Naive B cell (primary cell): ENCODE measurements around the gene YDJC. TPM values are rescaled to one million over a fixed set of nuclear protein-coding genes. Genes with fewer than 3 reads are reported as not detected.
A peak's percentile ranks its signal among the peaks of the same experiment; 100 is the strongest.

Source experiments
- ATAC-seq, 2 donors: fragments of 150-1000 bp; cut with Tn5 transposase; 2 replicates each; pipeline ENCODE4 v1.10.0; 2021; ENCODE audit warnings: low read depth in 2 of 2, mild to moderate bottlenecking in 2 of 2, moderate library complexity in 2 of 2
- DNase-seq: peaks from one replicate; pipeline ENCODE4 v3.0.0; 2022
- H3K27ac Mint-ChIP-seq, 6 donors: one replicate each; pipeline ENCODE4 v1.8.0; 2020 to 2022; ENCODE audit warnings: mild to moderate bottlenecking in 6 of 6, mixed read lengths in 6 of 6, moderate library complexity in 5 of 6, inconsistent platforms in 2 of 6
- H3K27me3 Mint-ChIP-seq, 3 donors: one replicate each; pipeline ENCODE4 v1.8.0; 2021 to 2022; ENCODE audit warnings: mixed read lengths in 3 of 3, mild to moderate bottlenecking in 1 of 3
- H3K36me3 Mint-ChIP-seq, 2 donors: one replicate each; pipeline ENCODE4 v1.8.0; 2020 to 2022; ENCODE audit warnings: mixed read lengths in 2 of 2, inconsistent platforms in 1 of 2, mild to moderate bottlenecking in 1 of 2
- H3K4me1 Mint-ChIP-seq, 3 donors: one replicate each; pipeline ENCODE4 v1.8.0; 2020 to 2022; ENCODE audit warnings: mixed read lengths in 3 of 3, inconsistent platforms in 1 of 3, mild to moderate bottlenecking in 1 of 3, moderate library complexity in 1 of 3
- H3K4me3 Mint-ChIP-seq, 8 donors: one replicate each; pipeline ENCODE4 v1.8.0; 2020 to 2022; ENCODE audit warnings: mild to moderate bottlenecking in 8 of 8, mixed read lengths in 8 of 8, moderate library complexity in 8 of 8, inconsistent platforms in 2 of 8
- H3K9me3 Mint-ChIP-seq, 7 donors: one replicate each; pipeline ENCODE4 v1.8.0; 2020 to 2022; ENCODE audit warnings: mixed read lengths in 7 of 7, mild to moderate bottlenecking in 5 of 7, inconsistent platforms in 2 of 7, moderate library complexity in 1 of 7
- polyA plus RNA-seq, 6 donors: library from polyadenylated mRNA; unstranded; fragments of 300-500 nt; fragmentation: Illumina TruSeq; gene quantifications; one replicate each; pipeline ENCODE4 v1.2.3, GENCODE V29; 2021; ENCODE audit warnings: low read depth in 6 of 6

YDJC gene
- polyA plus RNA-seq, 6 donors from 2014 or later = 54.7 to 97.9 (median 65.1) TPM

- peaks cover 10 to 24% (median 13%) of the 10 kb centered on the region in 3 donors for H3K4me1 Mint-ChIP-seq
- H3K9me3 Mint-ChIP-seq = no peaks in the 10 kb centered on the region
- no peaks in the 10 kb centered on the region for H3K27me3 Mint-ChIP-seq
- H3K27ac Mint-ChIP-seq = no peak overlapping the region
- no peaks in the 10 kb centered on the region for H3K36me3 Mint-ChIP-seq
- ATAC-seq (no peak), DNase-seq (no peak)
- no peak overlapping the region for H3K4me3 Mint-ChIP-seq
Observed at GRCh38 chr22:21633481-21633880, 3.7 kb upstream of the YDJC start.

- Mint-ChIP-seq H3K9me3 (no peaks in the 10 kb centered on the region), H3K27ac (no peak overlapping the region), H3K36me3 (no peaks in the 10 kb centered on the region), H3K4me3 (peak overlapping the region in 1 of 8 donors; percentile 7), H3K27me3 (no peaks in the 10 kb centered on the region), H3K4me1 (peaks cover 15 to 29% (median 17%) of the 10 kb centered on the region in 3 donors)
- ATAC-seq = no peak
- no peak for DNase-seq
Observed at GRCh38 chr22:21632931-21633330, 3.1 kb upstream of the YDJC start.

GRCh38 chr22:21632237-21632895 is 2.5 kb upstream of the YDJC start, which contains the start of gene CCDC116:
CCDC116 (plus strand) TSS chr22:21632760; CDS start chr22:21633182, 422 bp downstream.
- peak within 1 kb of the TSS in 2 of 8 donors; percentile 55 to 97 for H3K4me3 Mint-ChIP-seq

GRCh38 chr22:21631025-21631424 is 1.2 kb upstream of the YDJC start:
- Mint-ChIP-seq H3K4me3 (peak overlapping the region in 7 of 8 donors; percentile 2 to 97 (median 57)), H3K27ac (no peak overlapping the region), H3K4me1 (peaks cover 26 to 46% (median 35%) of the 10 kb centered on the region in 3 donors), H3K27me3 (no peaks in the 10 kb centered on the region), H3K9me3 (no peaks in the 10 kb centered on the region), H3K36me3 (no peaks in the 10 kb centered on the region)
- DNase-seq (no peak), ATAC-seq (no peak)

More at GRCh38 chr22:21632237-21632895, 2.5 kb upstream of the YDJC start, which contains the start of gene CCDC116:
- no peaks in the 10 kb centered on the region for H3K27me3 Mint-ChIP-seq
- peak within 1 kb of the TSS in 1 of 6 donors; percentile 76 for H3K27ac Mint-ChIP-seq
- DNase-seq (peak; percentile 17), ATAC-seq (no peak)
- peaks cover 16 to 35% (median 23%) of the 10 kb centered on the region in 3 donors for H3K4me1 Mint-ChIP-seq
- no peaks in the 10 kb centered on the region for H3K36me3 Mint-ChIP-seq
- H3K9me3 Mint-ChIP-seq = no peaks in the 10 kb centered on the region

GRCh38 chr22:21628386-21629254 is 1.2 kb downstream of the YDJC start:
- H3K4me1 Mint-ChIP-seq = peaks cover 30 to 65% (median 47%) of the 10 kb centered on the region in 3 donors
- H3K27ac Mint-ChIP-seq = peak overlapping the region in 4 of 6 donors; percentile 82 to 97 (median 88)
- peak; percentile 4 to 13 for ATAC-seq
- no peak for DNase-seq
- no peaks in the 10 kb centered on the region for H3K27me3 Mint-ChIP-seq
- H3K36me3 Mint-ChIP-seq = no peaks in the 10 kb centered on the region
- peak overlapping the region; percentile 87 to 97 (median 95) for H3K4me3 Mint-ChIP-seq
- no peaks in the 10 kb centered on the region for H3K9me3 Mint-ChIP-seq

GRCh38 chr22:21626735-21627469 is 2.9 kb downstream of the YDJC start:
- ATAC-seq (no peak), DNase-seq (no peak)
- H3K27me3 Mint-ChIP-seq = no peaks in the 10 kb centered on the region
- H3K27ac Mint-ChIP-seq = peak overlapping the region in 3 of 6 donors; percentile 37 to 96 (median 66)
- H3K4me3 Mint-ChIP-seq = peak overlapping the region in 6 of 8 donors; percentile 37 to 87 (median 74)
- H3K9me3 Mint-ChIP-seq = no peaks in the 10 kb centered on the region
- peaks cover 27 to 68% (median 55%) of the 10 kb centered on the region in 3 donors for H3K4me1 Mint-ChIP-seq
- peaks cover 0 to 7% of the 10 kb centered on the region in 2 donors for H3K36me3 Mint-ChIP-seq

GRCh38 chr22:21626073-21626734 is 3.6 kb downstream of the YDJC start:
- Mint-ChIP-seq H3K27me3 (no peaks in the 10 kb centered on the region), H3K4me1 (peaks cover 26 to 64% (median 59%) of the 10 kb centered on the region in 3 donors), H3K36me3 (peaks cover 0 to 7% of the 10 kb centered on the region in 2 donors), H3K9me3 (no peaks in the 10 kb centered on the region), H3K27ac (peak overlapping the region in 4 of 6 donors; percentile 37 to 96 (median 72)), H3K4me3 (no peak overlapping the region)
- no peak for ATAC-seq
- DNase-seq = no peak

- ATAC-seq (no peak), DNase-seq (no peak)
- peak overlapping the region in 5 of 6 donors; percentile 66 to 90 (median 82) for H3K27ac Mint-ChIP-seq
- peaks cover 30 to 59% (median 58%) of the 10 kb centered on the region in 3 donors for H3K4me1 Mint-ChIP-seq
- H3K9me3 Mint-ChIP-seq = no peaks in the 10 kb centered on the region
- H3K4me3 Mint-ChIP-seq = peak overlapping the region in 2 of 8 donors; percentile 43 to 76
- H3K27me3 Mint-ChIP-seq = no peaks in the 10 kb centered on the region
- peaks cover 0 to 7% of the 10 kb centered on the region in 2 donors for H3K36me3 Mint-ChIP-seq
Observed at GRCh38 chr22:21624880-21625791, 4.7 kb downstream of the YDJC start.

- H3K27ac Mint-ChIP-seq = peak overlapping the region in 4 of 6 donors; percentile 36 to 85 (median 80)
- DNase-seq = no peak
- no peak for ATAC-seq
- H3K4me1 Mint-ChIP-seq = peaks cover 32 to 62% (median 59%) of the 10 kb centered on the region in 3 donors
- H3K9me3 Mint-ChIP-seq = no peaks in the 10 kb centered on the region
- H3K27me3 Mint-ChIP-seq = no peaks in the 10 kb centered on the region
- peaks cover 0 to 7% of the 10 kb centered on the region in 2 donors for H3K36me3 Mint-ChIP-seq
- H3K4me3 Mint-ChIP-seq = peak overlapping the region in 2 of 8 donors; percentile 61 to 76
Observed at GRCh38 chr22:21624120-21624879, 5.5 kb downstream of the YDJC start.

GRCh38 chr22:21623648-21623970 is 6.2 kb downstream of the YDJC start:
- Mint-ChIP-seq H3K4me3 (no peak overlapping the region), H3K27ac (peak overlapping the region in 2 of 6 donors; percentile 59 to 85), H3K9me3 (no peaks in the 10 kb centered on the region), H3K4me1 (peaks cover 32 to 58% (median 57%) of the 10 kb centered on the region in 3 donors), H3K27me3 (no peaks in the 10 kb centered on the region), H3K36me3 (peaks cover 0 to 7% of the 10 kb centered on the region in 2 donors)
- DNase-seq (no peak), ATAC-seq (no peak)

GRCh38 chr22:21622919-21623647 is 6.7 kb downstream of the YDJC start:
- Mint-ChIP-seq H3K4me3 (no peak overlapping the region), H3K36me3 (peaks cover 0 to 7% of the 10 kb centered on the region in 2 donors)
- DNase-seq = no peak

More at GRCh38 chr22:21622919-21623647, 6.7 kb downstream of the YDJC start:
- Mint-ChIP-seq H3K4me1 (peaks cover 28 to 55% (median 54%) of the 10 kb centered on the region in 3 donors), H3K27ac (peak overlapping the region in 4 of 6 donors; percentile 72 to 85 (median 78)), H3K9me3 (no peaks in the 10 kb centered on the region), H3K27me3 (no peaks in the 10 kb centered on the region)
- no peak for ATAC-seq
